T47D (cell line): Measurements from ENCODE around the gene PPIL1.
"Not testable (repeated sequence)": the region's sequence is repeated elsewhere in the genome, so short reads cannot be mapped to it uniquely, and the experiment has no call there.

Experiments used
- DNase-seq, 2 experiments: peaks; one replicate each; pipeline versions ENCODE4 v3.0.0 to v3.0.0-alpha.2; 2011 to 2012; ENCODE audit warnings: low read depth in 1 of 2, low spot score in 1 of 2
- JUND ChIP-seq: IDR thresholded peaks from 2 replicates; pipeline ENCODE4 v1.6.1; 2012; ENCODE audit warnings: low read depth
- in situ Hi-C: cut with HindIII; loops from 2 replicates; pipeline ENCODE4 v1.10.0; 2016; ENCODE audit warnings: low sequenced_read_pairs, low pct_unique_long_range_greater_than_20kb

Gene PPIL1

DNA sequence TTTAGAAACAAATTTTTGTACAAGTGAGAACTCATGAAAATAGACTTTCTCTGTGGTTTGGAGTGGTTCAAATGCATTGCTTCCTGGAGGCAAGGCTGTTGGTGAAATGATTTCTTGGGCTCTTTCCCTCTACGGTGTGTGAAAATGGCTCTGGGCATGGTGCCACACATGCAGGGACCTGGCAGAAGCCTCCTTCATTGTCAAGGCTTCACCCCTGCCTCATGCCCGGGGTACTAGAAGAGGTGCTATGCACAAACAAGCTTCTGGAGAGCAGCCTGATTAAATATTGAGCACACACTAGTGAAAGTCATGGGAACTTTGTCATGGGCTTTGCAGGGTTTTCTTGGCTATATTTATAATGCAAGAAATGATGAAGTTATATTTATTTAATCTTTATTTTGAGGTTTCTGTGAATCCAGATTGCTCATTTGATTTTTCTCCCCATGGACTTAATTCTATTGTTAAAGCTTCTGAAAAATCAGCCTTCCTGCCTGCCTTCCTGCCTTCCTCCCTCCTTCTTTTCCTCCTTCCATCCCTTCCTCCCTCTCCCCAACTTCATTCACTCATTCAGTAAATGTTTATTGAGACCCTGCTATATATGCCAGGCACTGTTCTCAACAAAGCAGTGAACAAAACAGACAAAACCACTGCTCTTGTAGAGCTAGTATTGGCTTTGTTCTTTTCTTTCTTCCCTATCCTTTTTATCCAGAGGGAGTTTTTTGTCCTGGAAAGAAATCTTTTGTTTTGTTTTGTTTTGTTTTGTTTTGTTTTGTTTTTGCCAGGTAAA is 32.1 kb upstream of the PPIL1 start:
- DNase-seq = peak; percentile 18 to 76
- no peak for TF ChIP-seq JUND
- in situ Hi-C loops = no loop called here

GRCh38 chr6:36904851-36905393 is 30.3 kb upstream of the PPIL1 start:
- TF ChIP-seq JUND = no peak
- in situ Hi-C loops = no loop called here
- no peak for DNase-seq

DNA sequence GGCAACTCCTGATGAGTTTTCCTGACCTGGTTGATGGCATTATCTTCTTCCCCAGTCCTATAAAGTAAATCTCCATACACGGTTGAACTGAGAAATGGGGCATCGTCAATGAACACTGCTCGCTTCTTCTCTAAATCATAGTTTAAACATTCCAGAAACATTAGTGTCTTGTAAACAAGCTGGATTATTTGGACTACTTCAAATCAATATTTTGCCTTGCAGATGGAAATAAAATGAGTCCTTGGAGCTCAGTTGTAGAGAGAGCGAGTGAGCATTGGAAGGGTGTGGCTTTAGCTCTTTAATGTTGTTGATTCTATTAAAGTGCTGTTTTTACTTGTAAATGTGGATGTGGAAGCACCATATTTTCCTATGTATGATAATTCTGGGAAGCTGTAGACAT is 29.5 kb upstream of the PPIL1 start:
- TF ChIP-seq JUND = no peak
- DNase-seq = no peak
- in situ Hi-C loops = no loop called here

GRCh38 chr6:36897609-36898008 is 23.0 kb upstream of the PPIL1 start:
- in situ Hi-C loops = no loop called here
- peak in 1 of 2 experiments; percentile 38 for DNase-seq

GRCh38 chr6:36893976-36894932 is 19.7 kb upstream of the PPIL1 start:
- DNase-seq = no peak
- no peak for TF ChIP-seq JUND
- in situ Hi-C loops = no loop called here

More at GRCh38 chr6:36897609-36898008, 23.0 kb upstream of the PPIL1 start:
- TF ChIP-seq JUND = no peak

GRCh38 chr6:36891153-36891552 is 16.6 kb upstream of the PPIL1 start:
- in situ Hi-C loops, DNase-seq: not testable (repeated sequence)

DNA sequence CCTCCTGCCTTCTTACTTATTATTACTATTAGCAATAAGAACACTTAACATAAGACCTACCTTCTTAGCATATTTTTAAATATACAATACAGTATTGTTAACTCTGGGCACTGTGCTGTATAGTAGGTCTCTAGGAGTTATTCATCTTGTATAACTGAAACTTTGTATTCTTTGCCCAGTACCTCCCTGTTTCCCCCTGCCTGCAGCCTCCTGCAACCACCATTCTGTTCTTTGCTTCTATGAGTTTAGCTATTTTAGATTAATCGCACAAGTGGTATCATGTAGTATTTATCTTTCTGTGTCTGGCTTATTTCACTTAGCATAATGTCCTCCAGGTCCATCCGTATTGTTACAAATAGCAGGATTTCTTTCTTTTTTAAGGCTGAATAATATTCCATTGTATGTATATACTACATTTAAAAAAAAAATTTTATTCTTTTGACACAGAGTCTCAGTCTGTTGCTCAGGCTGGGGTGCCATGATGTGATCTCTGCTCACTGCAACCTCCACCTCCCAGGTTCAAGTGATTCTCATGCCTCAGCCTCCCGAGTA is 15.6 kb upstream of the PPIL1 start:
- TF ChIP-seq JUND = no peak
- in situ Hi-C loops = no loop called here

GRCh38 chr6:36888654-36889481 is 14.3 kb upstream of the PPIL1 start:
- in situ Hi-C loops = no loop called here

More for the DNA sequence above, 15.6 kb upstream of the PPIL1 start:
- no peak for DNase-seq

GRCh38 chr6:36888115-36888643 is 13.6 kb upstream of the PPIL1 start:
- TF ChIP-seq JUND = no peak
- no peak for DNase-seq
- in situ Hi-C loops = no loop called here

More at GRCh38 chr6:36888654-36889481, 14.3 kb upstream of the PPIL1 start:
- no peak for DNase-seq
- TF ChIP-seq JUND = no peak

GRCh38 chr6:36886950-36887618 is 12.5 kb upstream of the PPIL1 start:
- in situ Hi-C loops = no loop called here
- no peak for TF ChIP-seq JUND
- DNase-seq = no peak
